ENCODE results near the gene MRS2. TPM values are rescaled to one million over a fixed set of nuclear protein-coding genes. Genes with fewer than 3 reads are reported as not detected.

Gene MRS2
- total RNA-seq, 1 experiment from 2014 or later, result 26.0 TPM

DNA sequence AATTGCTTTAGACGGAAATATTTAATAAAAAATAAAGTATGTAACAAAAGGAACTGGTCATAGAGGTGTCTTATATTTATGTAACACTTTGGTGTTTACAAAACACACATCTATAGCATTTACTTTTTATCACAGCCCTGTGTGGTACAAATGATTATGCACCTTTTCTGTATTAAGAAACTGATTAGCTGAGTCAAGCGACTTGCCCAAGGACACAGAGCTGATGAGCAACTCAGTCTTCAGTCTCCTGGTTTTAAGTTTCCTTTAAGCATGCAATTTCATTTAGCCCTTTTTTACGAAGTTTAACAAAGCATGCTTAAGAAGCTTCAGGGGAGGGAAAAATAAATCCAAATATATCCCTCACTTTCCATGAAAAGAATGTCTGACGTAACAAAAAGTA, 47.3 kb upstream of the MRS2 start:
- H3K9me3 ChIP-seq (ENCODE audit: control insufficient read depth, insufficient read depth, low read depth, low read length), result no peaks in the 10 kb centered on the region
- no TSS peak for BruUV-seq (replicated peaks)
- H3K4me1 ChIP-seq (ENCODE audit: control insufficient read depth, insufficient read depth, low read length), result 0 out of 2 replicates have a peak, but pooled peaks cover 2% of the 10 kb centered on the region
- intact Hi-C loops (cut with micrococcal nuclease; ENCODE audit: unreplicated experiment) (no loop called here), in situ Hi-C loops (cut with HindIII; ENCODE audit: low pct_unique_long_range_greater_than_20kb, low sequenced_read_pairs) (no loop called here)
- no peak overlapping the region for H3K27ac ChIP-seq (ENCODE audit: low read length)
- no peak overlapping the region for H3K4me3 ChIP-seq (ENCODE audit: low read depth in 2 of 2, low read length in 2 of 2)
- TF ChIP-seq POLR2AphosphoS5 (IDR thresholded peaks at IDR 0.05; ENCODE audit: low read depth, low read length), result no peak
- TF ChIP-seq TCF7L2 (IDR thresholded peaks at IDR 0.05; ENCODE audit: low read depth, low read length), result no peak
- no peak for TF ChIP-seq SIN3A (IDR thresholded peaks at IDR 0.05; ENCODE audit: borderline replicate concordance, insufficient read depth, low read depth, low read length)
- TF ChIP-seq, protein P1, sequence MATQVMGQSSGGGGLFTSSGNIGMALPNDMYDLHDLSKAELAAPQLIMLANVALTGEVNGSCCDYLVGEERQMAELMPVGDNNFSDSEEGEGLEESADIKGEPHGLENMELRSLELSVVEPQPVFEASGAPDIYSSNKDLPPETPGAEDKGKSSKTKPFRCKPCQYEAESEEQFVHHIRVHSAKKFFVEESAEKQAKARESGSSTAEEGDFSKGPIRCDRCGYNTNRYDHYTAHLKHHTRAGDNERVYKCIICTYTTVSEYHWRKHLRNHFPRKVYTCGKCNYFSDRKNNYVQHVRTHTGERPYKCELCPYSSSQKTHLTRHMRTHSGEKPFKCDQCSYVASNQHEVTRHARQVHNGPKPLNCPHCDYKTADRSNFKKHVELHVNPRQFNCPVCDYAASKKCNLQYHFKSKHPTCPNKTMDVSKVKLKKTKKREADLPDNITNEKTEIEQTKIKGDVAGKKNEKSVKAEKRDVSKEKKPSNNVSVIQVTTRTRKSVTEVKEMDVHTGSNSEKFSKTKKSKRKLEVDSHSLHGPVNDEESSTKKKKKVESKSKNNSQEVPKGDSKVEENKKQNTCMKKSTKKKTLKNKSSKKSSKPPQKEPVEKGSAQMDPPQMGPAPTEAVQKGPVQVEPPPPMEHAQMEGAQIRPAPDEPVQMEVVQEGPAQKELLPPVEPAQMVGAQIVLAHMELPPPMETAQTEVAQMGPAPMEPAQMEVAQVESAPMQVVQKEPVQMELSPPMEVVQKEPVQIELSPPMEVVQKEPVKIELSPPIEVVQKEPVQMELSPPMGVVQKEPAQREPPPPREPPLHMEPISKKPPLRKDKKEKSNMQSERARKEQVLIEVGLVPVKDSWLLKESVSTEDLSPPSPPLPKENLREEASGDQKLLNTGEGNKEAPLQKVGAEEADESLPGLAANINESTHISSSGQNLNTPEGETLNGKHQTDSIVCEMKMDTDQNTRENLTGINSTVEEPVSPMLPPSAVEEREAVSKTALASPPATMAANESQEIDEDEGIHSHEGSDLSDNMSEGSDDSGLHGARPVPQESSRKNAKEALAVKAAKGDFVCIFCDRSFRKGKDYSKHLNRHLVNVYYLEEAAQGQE (IDR thresholded peaks at IDR 0.05; ENCODE audit: insufficient read depth in 1 of 2, low read depth in 2 of 2, low read length in 1 of 2), result no peak
- no peak for TF ChIP-seq CTCF (IDR thresholded peaks at IDR 0.05)
- peaks cover 19% of the 10 kb centered on the region for H3K27me3 ChIP-seq (ENCODE audit: control insufficient read depth, insufficient read depth, low read length)
- CTCF ChIA-PET, result interaction anchor here (0.9 kb wide), 1 partner anchor 72 kb away, joined by 3 read pairs; no protein-coding TSS in a partner anchor
- H3K36me3 ChIP-seq (ENCODE audit: control insufficient read depth, insufficient read depth, low read length), result no peaks in the 10 kb centered on the region
- POLR2A ChIA-PET, result no interaction called here
- DNase-seq (ENCODE audit: low read depth, low spot score) (no peak), ATAC-seq (no peak)

DNA sequence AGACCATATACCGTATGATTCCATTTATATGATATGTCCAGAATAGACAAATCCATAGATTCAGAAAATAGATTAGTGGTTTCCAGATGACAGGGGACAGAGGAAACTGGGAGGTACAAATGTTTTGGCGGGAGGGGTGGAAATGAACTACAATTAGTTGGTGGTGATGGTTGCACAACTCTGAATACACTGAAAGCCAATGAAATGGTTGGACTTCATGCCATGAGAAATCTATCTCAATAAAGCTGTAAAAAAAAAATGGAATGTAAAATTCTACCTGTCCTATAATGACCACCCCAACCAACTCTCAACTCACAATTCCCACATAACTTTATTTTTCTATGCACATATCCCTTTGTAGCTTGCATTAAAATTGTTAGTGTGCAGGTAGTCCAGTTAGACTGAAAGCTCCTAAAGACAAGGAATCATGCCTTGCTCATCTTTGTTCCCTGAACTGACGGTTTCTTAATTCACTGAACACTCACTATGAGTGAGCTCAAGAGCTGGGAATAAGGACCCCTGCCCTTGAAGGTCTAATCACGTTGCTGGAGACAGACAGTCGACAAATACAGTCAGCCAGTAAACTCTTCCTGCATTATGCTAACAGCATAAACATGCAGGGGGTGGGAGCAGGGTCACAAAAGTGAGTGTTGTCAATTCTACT, 46.3 kb upstream of the MRS2 start:
- Histone ChIP-seq H3K4me3 (ENCODE audit: low read depth in 2 of 2, low read length in 2 of 2) (no peak overlapping the region), H3K27ac (ENCODE audit: low read length) (no peak overlapping the region), H3K27me3 (ENCODE audit: control insufficient read depth, insufficient read depth, low read length) (peaks cover 19% of the 10 kb centered on the region), H3K4me1 (ENCODE audit: control insufficient read depth, insufficient read depth, low read length) (0 out of 2 replicates have a peak, but pooled peaks cover 2% of the 10 kb centered on the region), H3K9me3 (ENCODE audit: control insufficient read depth, insufficient read depth, low read depth, low read length) (no peaks in the 10 kb centered on the region), H3K36me3 (ENCODE audit: control insufficient read depth, insufficient read depth, low read length) (no peaks in the 10 kb centered on the region)
- TF ChIP-seq CTCF (IDR thresholded peaks at IDR 0.05), result no peak
- TF ChIP-seq, protein P1 (IDR thresholded peaks at IDR 0.05; ENCODE audit: insufficient read depth in 1 of 2, low read depth in 2 of 2, low read length in 1 of 2), result no peak
- no peak for TF ChIP-seq POLR2AphosphoS5 (IDR thresholded peaks at IDR 0.05; ENCODE audit: low read depth, low read length)
- no peak for TF ChIP-seq TCF7L2 (IDR thresholded peaks at IDR 0.05; ENCODE audit: low read depth, low read length)
- TF ChIP-seq SIN3A (IDR thresholded peaks at IDR 0.05; ENCODE audit: borderline replicate concordance, insufficient read depth, low read depth, low read length), result no peak
- intact Hi-C loops (cut with micrococcal nuclease; ENCODE audit: unreplicated experiment), result no loop called here
- no peak for DNase-seq (ENCODE audit: low read depth, low spot score)
- BruUV-seq (replicated peaks), result no TSS peak
- ATAC-seq, result no peak
- POLR2A ChIA-PET, result no interaction called here
- in situ Hi-C loops (cut with HindIII; ENCODE audit: low pct_unique_long_range_greater_than_20kb, low sequenced_read_pairs), result no loop called here
- CTCF ChIA-PET, result interaction anchor here (0.6 to 0.9 kb wide), 2 partner anchors 73 to 905 kb away, joined by 3 read pairs; no protein-coding TSS in a partner anchor
